H1 (cell line): ENCODE data around the gene TEKT3.

ENCODE experiments used
- ASH2L ChIP-seq: fragments of 200-600, 300-600 bp; sonication (generic); IDR thresholded peaks from one replicate; pipeline ENCODE4 v1.7.1; 2017; ENCODE audit warnings: low read length
- BACH1 ChIP-seq: IDR thresholded peaks from 2 replicates; pipeline ENCODE4 v1.6.1; 2012; ENCODE audit warnings: low read length, improper control_type of control experiment
- CHD2 ChIP-seq: IDR thresholded peaks from 2 replicates; pipeline ENCODE4 v1.6.1; 2012; ENCODE audit warnings: low read length, improper control_type of control experiment
- CTCF ChIP-seq, 3 experiments: IDR thresholded peaks; 1 replicate in 2 of 3; 2 replicates in 1 of 3; pipeline versions ENCODE4 v1.5.1 to v1.6.1; 2011; ENCODE audit warnings: low read length in 3 of 3, mild to moderate bottlenecking in 3 of 3, inconsistent platforms in 2 of 3, low read depth in 1 of 3, moderate library complexity in 1 of 3; ENCODE audit not compliant: insufficient read depth in 1 of 3; ENCODE audit errors: control extremely low read depth in 1 of 3
- EP300 ChIP-seq, 2 experiments: IDR thresholded peaks; 1 replicate in 1 of 2; 2 replicates in 1 of 2; pipeline ENCODE4 v1.6.1; 2011 to 2012; ENCODE audit warnings: low read depth in 2 of 2, low read length in 2 of 2, mild to moderate bottlenecking in 2 of 2, borderline replicate concordance in 1 of 2, inconsistent platforms in 1 of 2, moderate library complexity in 1 of 2
- EZH2 ChIP-seq: fragments of 200-600 bp; sonication (generic); IDR thresholded peaks from 2 replicates; pipeline ENCODE4 v1.7.1; 2012; ENCODE audit warnings: low read depth, mild to moderate bottlenecking, moderate library complexity, low read length, inconsistent platforms; ENCODE audit not compliant: severe bottlenecking
- JUN ChIP-seq: IDR thresholded peaks from 2 replicates; pipeline ENCODE4 v1.6.1; 2011; ENCODE audit warnings: low read depth, mild to moderate bottlenecking, improper control_type of control experiment, low read length
- JUND ChIP-seq: IDR thresholded peaks from 2 replicates; pipeline ENCODE4 v1.6.1; 2011; ENCODE audit warnings: mild to moderate bottlenecking, improper control_type of control experiment, low read length
- NANOG ChIP-seq: IDR thresholded peaks from 2 replicates; pipeline ENCODE4 v1.6.1; 2011; ENCODE audit warnings: low read length, low read depth, mild to moderate bottlenecking, inconsistent platforms; ENCODE audit not compliant: insufficient read depth, poor library complexity, severe bottlenecking
- POLR2A ChIP-seq, 2 experiments: IDR thresholded peaks; 1 replicate in 1 of 2; 2 replicates in 1 of 2; pipeline ENCODE4 v1.6.1; 2011; ENCODE audit warnings: low read depth in 2 of 2, low read length in 2 of 2, mild to moderate bottlenecking in 2 of 2; ENCODE audit errors: control extremely low read depth in 1 of 2
- SP2 ChIP-seq: IDR thresholded peaks from 2 replicates; pipeline ENCODE4 v1.6.1; 2012; ENCODE audit warnings: mild to moderate bottlenecking, low read length, inconsistent platforms
- SUZ12 ChIP-seq: fragments of 200-600 bp; sonication (generic); IDR thresholded peaks from 2 replicates; pipeline ENCODE4 v1.6.1; 2012; ENCODE audit warnings: mild to moderate bottlenecking, inconsistent platforms, low read length, moderate library complexity, mixed read lengths
- ZNF274 ChIP-seq: IDR thresholded peaks from 2 replicates; pipeline ENCODE4 v1.7.0; 2012; ENCODE audit warnings: low read length, borderline replicate concordance; ENCODE audit errors: extremely low read depth

DNA sequence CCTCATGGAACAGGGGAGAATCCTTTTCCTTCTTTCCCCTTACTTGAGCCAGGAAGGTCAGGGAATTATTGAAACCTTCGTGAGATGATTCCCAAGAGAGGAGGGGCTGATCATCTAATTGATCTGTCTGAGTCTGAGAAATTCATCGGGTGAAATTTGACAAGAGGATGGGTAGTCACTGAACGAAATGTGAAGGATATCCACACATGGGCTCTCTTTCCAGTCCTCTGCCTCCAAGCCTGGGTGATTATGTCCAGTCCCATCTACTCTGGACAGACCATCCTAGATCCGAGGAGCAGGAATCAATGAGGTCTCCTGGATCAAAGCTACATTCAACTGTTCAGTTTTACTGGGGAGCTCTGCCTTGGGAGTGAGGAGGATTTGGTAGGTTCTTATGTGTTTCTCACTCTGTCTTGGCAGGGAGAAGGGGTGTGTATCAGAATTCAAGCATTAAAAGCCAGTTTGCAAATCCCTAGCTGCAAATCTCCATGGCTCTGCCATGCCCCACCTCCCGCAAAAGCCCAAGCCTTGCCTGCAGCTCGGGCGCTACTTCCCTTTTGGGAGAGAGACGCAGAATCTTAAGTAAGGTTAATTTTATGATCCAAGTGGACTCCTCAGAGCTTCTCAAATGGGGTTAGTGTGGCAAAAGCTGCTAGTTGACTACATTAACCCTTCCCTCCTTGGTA is 47.1 kb upstream of the TEKT3 start:
- TF ChIP-seq EP300 (IDR thresholded peaks at IDR 0.05; ENCODE audit: borderline replicate concordance in 1 of 2, low read depth in 2 of 2, low read length in 2 of 2) (no peak), CTCF (IDR thresholded peaks at IDR 0.05; ENCODE audit: control extremely low read depth in 1 of 3, insufficient read depth in 1 of 3, low read depth in 1 of 3, low read length in 3 of 3) (no peak), BACH1 (no peak), SUZ12 (no peak), CHD2 (no peak), ASH2L (no peak), NANOG (no peak), JUND (no peak), POLR2A (IDR thresholded peaks at IDR 0.05; ENCODE audit: control extremely low read depth in 1 of 2, low read depth in 2 of 2, low read length in 2 of 2) (no peak), ZNF274 (no peak), SP2 (no peak), EZH2 (no peak), JUN (no peak)
